A549 (cell line): ENCODE results near the gene N4BP3. TPM values are rescaled to one million over a fixed set of nuclear protein-coding genes. Genes with fewer than 3 reads are reported as not detected.

Experiments used
- ATAC-seq, 2 experiments: fragments of 200-7000 bp in 1 of 2; fragments of >200 bp in 1 of 2; cut with Nextera tagmentation in 1 of 2; cut with Tn5 transposase in 1 of 2; 3 replicates each; pipeline versions ENCODE4 v1.8.0 to v1.9.1; 2018 to 2020; ENCODE audit warnings: mild to moderate bottlenecking in 1 of 2, moderate library complexity in 1 of 2
- CTCF ChIA-PET: fragments of 300-600 bp; sonication (Branson Sonifier 250); formaldehyde crosslinking; extraction: SDS; loops from one replicate; lab custom pipeline; 2021; ENCODE audit warnings: antibody characterized with exemption, inconsistent platforms; lab: Yijun Ruan, JAX
- POLR2A ChIA-PET: fragments of 350-600 bp; formaldehyde crosslinking; extraction: SDS; loops from one replicate; lab custom pipeline; 2021; ENCODE audit warnings: antibody characterized with exemption, inconsistent platforms; lab: Yijun Ruan, JAX
- DNase-seq, 2 experiments: peaks; one replicate each; pipeline versions ENCODE4 v3.0.0 to v3.0.0-alpha.2; 2011 to 2016; ENCODE audit warnings: low read depth in 1 of 2, low spot score in 1 of 2
- FAIRE-seq: peaks from 2 replicates; lab custom pipeline; 2011; peaks lifted over from hg19 to GRCh38; lab: Jason Lieb, UNC
- H3K27ac ChIP-seq, 2 experiments: fragments of >200 bp; sonication (Bioruptor Twin); formaldehyde crosslinking; 3 replicates each; pipeline ENCODE4 v1.5.1; 2016 to 2017
- H3K4me1 ChIP-seq: fragments of >200 bp; sonication (Bioruptor Twin); formaldehyde crosslinking; 3 replicates; pipeline ENCODE4 v1.6.1; 2016
- H3K4me2 ChIP-seq: fragments of >200 bp; sonication (Bioruptor Twin); formaldehyde crosslinking; 3 replicates; pipeline ENCODE4 v1.6.1; 2016
- H3K4me3 ChIP-seq: fragments of >200 bp; sonication (Bioruptor Twin); formaldehyde crosslinking; 3 replicates; pipeline ENCODE4 v1.5.1; 2016
- H3K9me3 ChIP-seq: fragments of >200 bp; sonication (Bioruptor Twin); formaldehyde crosslinking; 3 replicates; pipeline ENCODE4 v1.6.1; 2016
- CBX8 ChIP-seq: fragments of 200-600 bp; sonication (generic); IDR thresholded peaks from 2 replicates; pipeline ENCODE4 v1.6.1; 2016
- CHD4 ChIP-seq: fragments of 200-600 bp; sonication (generic); IDR thresholded peaks from 2 replicates; pipeline ENCODE4 v1.6.1; 2016; ENCODE audit warnings: antibody characterized with exemption, mild to moderate bottlenecking, borderline replicate concordance
- EP300 ChIP-seq, 2 experiments: fragments of >200 bp; sonication (Bioruptor Twin); formaldehyde crosslinking; IDR thresholded peaks; 2 replicates in 1 of 2; 3 replicates in 1 of 2; pipeline ENCODE4 v1.6.1; 2016 to 2017
- FOSL2 ChIP-seq, 2 experiments: fragments of 450-650 bp in 1 of 2; fragments of >200 bp in 1 of 2; sonication (Bioruptor Twin) in 1 of 2; formaldehyde crosslinking; IDR thresholded peaks; 2 replicates each; pipeline versions ENCODE4 v1.5.0 to v1.6.1; 2016 to 2020; ENCODE audit warnings: mild to moderate bottlenecking in 1 of 2, moderate library complexity in 1 of 2
- HDAC2 ChIP-seq: fragments of 200-600 bp; sonication (generic); IDR thresholded peaks from 2 replicates; pipeline ENCODE4 v1.6.1; 2016
- HEYL ChIP-seq: fragments of 250-450 bp; sonication (Bioruptor Pico); IDR thresholded peaks from 2 replicates; pipeline ENCODE4 v1.8.0; 2021; ENCODE audit warnings: mild to moderate bottlenecking, moderate library complexity
- KDM5A ChIP-seq: fragments of 200-600 bp; sonication (generic); IDR thresholded peaks from 2 replicates; pipeline ENCODE4 v1.6.1; 2016; ENCODE audit warnings: antibody characterized with exemption, mild to moderate bottlenecking
- MAZ ChIP-seq: fragments of 150-350 bp; IDR thresholded peaks from 2 replicates; pipeline ENCODE4 v1.6.1; 2014; ENCODE audit warnings: antibody characterized with exemption, low read depth, low read length, borderline replicate concordance
- MYC ChIP-seq: IDR thresholded peaks from 2 replicates; pipeline ENCODE4 v1.6.1; 2012; ENCODE audit warnings: mild to moderate bottlenecking, inconsistent platforms, low read length, improper control_type of control experiment, borderline replicate concordance
- NFE2L2 ChIP-seq: fragments of 150-350 bp; conservative IDR thresholded peaks from 2 replicates; pipeline ENCODE4 v1.6.1; 2014; ENCODE audit warnings: low read length
- POLR2A ChIP-seq: IDR thresholded peaks from 2 replicates; pipeline ENCODE4 v1.6.1; 2012; ENCODE audit warnings: mild to moderate bottlenecking, low read length
- RARB ChIP-seq: fragments of 250-450 bp; sonication (Bioruptor Pico); IDR thresholded peaks from 2 replicates; pipeline ENCODE4 v1.8.0; 2021; ENCODE audit warnings: mild to moderate bottlenecking, moderate library complexity
- RCOR1 ChIP-seq: fragments of 150-350 bp; IDR thresholded peaks from 2 replicates; pipeline ENCODE4 v1.6.1; 2014; ENCODE audit warnings: antibody characterized with exemption, low read length, low read depth
- TP53 ChIP-seq: fragments of 250-450 bp; sonication (Bioruptor Pico); IDR thresholded peaks from 2 replicates; pipeline ENCODE4 v1.5.0; 2021; ENCODE audit warnings: mild to moderate bottlenecking, moderate library complexity
- ZC3H11A ChIP-seq: fragments of 450-650 bp; IDR thresholded peaks from 2 replicates; pipeline ENCODE4 v1.6.1; 2014; ENCODE audit warnings: antibody characterized with exemption, mild to moderate bottlenecking
- ZFP36 ChIP-seq: fragments of 450-650 bp; IDR thresholded peaks from 2 replicates; pipeline ENCODE4 v1.6.1; 2014; ENCODE audit warnings: borderline replicate concordance; ENCODE audit not compliant: partially characterized antibody
- WGBS: methylation state at CpG from one replicate; pipeline ENCODE4 v1.1.6; 2017; ENCODE audit errors: missing lambda C conversion rate; 5-methylcytosine and 5-hydroxymethylcytosine counted together
- polyA plus RNA-seq, 4 experiments: library from polyadenylated mRNA; depleted of rRNA in 3 of 4; stranded (reverse); fragments of >200 nt; fragmentation: RNase III in 1 of 4; extraction: RNeasy Plus Mini Kit Qiagen cat#74134 plus additional on column Dnase treatment in 1 of 4; gene quantifications; 2 replicates in 3 of 4; 3 replicates in 1 of 4; pipeline ENCODE4 v1.2.3, GENCODE V29; 2011 to 2017
- TF ChIP-seq, protein P1 (sequence below): IDR thresholded peaks from 2 replicates; pipeline ENCODE4 v1.6.1; 2012; ENCODE audit warnings: low read depth, borderline replicate concordance
- TF ChIP-seq, protein P2 (sequence below): fragments of 150-350 bp; IDR thresholded peaks from 2 replicates; pipeline ENCODE4 v1.6.1; 2014; ENCODE audit warnings: low read depth, mild to moderate bottlenecking, low read length
- TF ChIP-seq, protein P3 (sequence below): fragments of >200 bp; sonication (Bioruptor Twin); formaldehyde crosslinking; IDR thresholded peaks from 3 replicates; pipeline ENCODE4 v1.5.1; 2016
- TF ChIP-seq, protein P4 (sequence below): fragments of 200-600 bp; sonication (generic); IDR thresholded peaks from 2 replicates; pipeline ENCODE4 v1.6.1; 2016; ENCODE audit warnings: antibody characterized with exemption, mild to moderate bottlenecking, moderate library complexity
- TF ChIP-seq, protein P5 (sequence below): fragments of 250-450 bp; sonication (Bioruptor Pico); IDR thresholded peaks from 2 replicates; pipeline ENCODE4 v1.5.0; 2021; ENCODE audit warnings: mild to moderate bottlenecking, moderate library complexity, borderline replicate concordance
- TF ChIP-seq, protein P6 (sequence below): IDR thresholded peaks from 2 replicates; pipeline ENCODE4 v1.6.1; 2012
- TF ChIP-seq, protein P7 (sequence below): IDR thresholded peaks from 2 replicates; pipeline ENCODE4 v1.6.1; 2012

Gene N4BP3
- polyA plus RNA-seq, 2 of the 4 experiments (the other 2 are of a cell fraction) = 0.12 to 0.15 TPM

DNA sequence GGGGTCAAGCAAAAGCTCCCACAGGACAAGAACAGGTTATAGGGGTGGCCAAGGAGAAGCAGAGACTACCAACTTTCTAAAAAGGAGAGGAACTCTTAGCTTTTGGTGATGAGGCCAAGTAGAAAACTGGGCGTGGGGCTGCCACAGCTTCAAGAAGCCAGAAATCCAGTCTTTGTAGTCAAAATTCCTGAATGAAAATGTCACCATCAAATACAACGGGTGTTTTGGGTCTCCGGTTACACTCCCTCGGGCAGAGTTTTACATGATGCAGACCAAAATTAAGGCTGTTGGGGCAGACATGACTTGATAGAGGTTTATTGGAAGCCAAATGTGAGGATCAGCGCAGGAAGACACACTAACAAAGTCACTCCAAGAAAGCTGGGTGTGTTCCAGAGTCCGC, 29.4 kb upstream of the N4BP3 start:
- FAIRE-seq = no peak
- Histone ChIP-seq H3K4me2 (no peak overlapping the region), H3K4me1 (no peaks in the 10 kb centered on the region), H3K9me3 (no peaks in the 10 kb centered on the region), H3K27ac (no peak overlapping the region), H3K4me3 (no peak overlapping the region)
- DNase-seq = no peak
- TF ChIP-seq TP53 (CRISPR knock-in tag) = no peak
- TF ChIP-seq FOSL2 (IDR thresholded peaks at IDR 0.05) = no peak
- TF ChIP-seq FOSL2 (CRISPR knock-in tag; IDR thresholded peaks at IDR 0.05) = no peak
- TF ChIP-seq EP300 (IDR thresholded peaks at IDR 0.05) = no peak
- TF ChIP-seq CBX8 = no peak
- TF ChIP-seq, protein P1, sequence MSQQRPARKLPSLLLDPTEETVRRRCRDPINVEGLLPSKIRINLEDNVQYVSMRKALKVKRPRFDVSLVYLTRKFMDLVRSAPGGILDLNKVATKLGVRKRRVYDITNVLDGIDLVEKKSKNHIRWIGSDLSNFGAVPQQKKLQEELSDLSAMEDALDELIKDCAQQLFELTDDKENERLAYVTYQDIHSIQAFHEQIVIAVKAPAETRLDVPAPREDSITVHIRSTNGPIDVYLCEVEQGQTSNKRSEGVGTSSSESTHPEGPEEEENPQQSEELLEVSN = no peak
- TF ChIP-seq RCOR1 = no peak
- no peak for TF ChIP-seq MAZ
- TF ChIP-seq, protein P2, sequence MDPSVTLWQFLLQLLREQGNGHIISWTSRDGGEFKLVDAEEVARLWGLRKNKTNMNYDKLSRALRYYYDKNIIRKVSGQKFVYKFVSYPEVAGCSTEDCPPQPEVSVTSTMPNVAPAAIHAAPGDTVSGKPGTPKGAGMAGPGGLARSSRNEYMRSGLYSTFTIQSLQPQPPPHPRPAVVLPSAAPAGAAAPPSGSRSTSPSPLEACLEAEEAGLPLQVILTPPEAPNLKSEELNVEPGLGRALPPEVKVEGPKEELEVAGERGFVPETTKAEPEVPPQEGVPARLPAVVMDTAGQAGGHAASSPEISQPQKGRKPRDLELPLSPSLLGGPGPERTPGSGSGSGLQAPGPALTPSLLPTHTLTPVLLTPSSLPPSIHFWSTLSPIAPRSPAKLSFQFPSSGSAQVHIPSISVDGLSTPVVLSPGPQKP = no peak
- no peak for TF ChIP-seq RARB (CRISPR knock-in tag)
- TF ChIP-seq, protein P3, sequence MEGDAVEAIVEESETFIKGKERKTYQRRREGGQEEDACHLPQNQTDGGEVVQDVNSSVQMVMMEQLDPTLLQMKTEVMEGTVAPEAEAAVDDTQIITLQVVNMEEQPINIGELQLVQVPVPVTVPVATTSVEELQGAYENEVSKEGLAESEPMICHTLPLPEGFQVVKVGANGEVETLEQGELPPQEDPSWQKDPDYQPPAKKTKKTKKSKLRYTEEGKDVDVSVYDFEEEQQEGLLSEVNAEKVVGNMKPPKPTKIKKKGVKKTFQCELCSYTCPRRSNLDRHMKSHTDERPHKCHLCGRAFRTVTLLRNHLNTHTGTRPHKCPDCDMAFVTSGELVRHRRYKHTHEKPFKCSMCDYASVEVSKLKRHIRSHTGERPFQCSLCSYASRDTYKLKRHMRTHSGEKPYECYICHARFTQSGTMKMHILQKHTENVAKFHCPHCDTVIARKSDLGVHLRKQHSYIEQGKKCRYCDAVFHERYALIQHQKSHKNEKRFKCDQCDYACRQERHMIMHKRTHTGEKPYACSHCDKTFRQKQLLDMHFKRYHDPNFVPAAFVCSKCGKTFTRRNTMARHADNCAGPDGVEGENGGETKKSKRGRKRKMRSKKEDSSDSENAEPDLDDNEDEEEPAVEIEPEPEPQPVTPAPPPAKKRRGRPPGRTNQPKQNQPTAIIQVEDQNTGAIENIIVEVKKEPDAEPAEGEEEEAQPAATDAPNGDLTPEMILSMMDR = no peak
- TF ChIP-seq, protein P4, sequence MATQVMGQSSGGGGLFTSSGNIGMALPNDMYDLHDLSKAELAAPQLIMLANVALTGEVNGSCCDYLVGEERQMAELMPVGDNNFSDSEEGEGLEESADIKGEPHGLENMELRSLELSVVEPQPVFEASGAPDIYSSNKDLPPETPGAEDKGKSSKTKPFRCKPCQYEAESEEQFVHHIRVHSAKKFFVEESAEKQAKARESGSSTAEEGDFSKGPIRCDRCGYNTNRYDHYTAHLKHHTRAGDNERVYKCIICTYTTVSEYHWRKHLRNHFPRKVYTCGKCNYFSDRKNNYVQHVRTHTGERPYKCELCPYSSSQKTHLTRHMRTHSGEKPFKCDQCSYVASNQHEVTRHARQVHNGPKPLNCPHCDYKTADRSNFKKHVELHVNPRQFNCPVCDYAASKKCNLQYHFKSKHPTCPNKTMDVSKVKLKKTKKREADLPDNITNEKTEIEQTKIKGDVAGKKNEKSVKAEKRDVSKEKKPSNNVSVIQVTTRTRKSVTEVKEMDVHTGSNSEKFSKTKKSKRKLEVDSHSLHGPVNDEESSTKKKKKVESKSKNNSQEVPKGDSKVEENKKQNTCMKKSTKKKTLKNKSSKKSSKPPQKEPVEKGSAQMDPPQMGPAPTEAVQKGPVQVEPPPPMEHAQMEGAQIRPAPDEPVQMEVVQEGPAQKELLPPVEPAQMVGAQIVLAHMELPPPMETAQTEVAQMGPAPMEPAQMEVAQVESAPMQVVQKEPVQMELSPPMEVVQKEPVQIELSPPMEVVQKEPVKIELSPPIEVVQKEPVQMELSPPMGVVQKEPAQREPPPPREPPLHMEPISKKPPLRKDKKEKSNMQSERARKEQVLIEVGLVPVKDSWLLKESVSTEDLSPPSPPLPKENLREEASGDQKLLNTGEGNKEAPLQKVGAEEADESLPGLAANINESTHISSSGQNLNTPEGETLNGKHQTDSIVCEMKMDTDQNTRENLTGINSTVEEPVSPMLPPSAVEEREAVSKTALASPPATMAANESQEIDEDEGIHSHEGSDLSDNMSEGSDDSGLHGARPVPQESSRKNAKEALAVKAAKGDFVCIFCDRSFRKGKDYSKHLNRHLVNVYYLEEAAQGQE = no peak
- TF ChIP-seq ZFP36 = no peak
- no peak for TF ChIP-seq KDM5A
- ChIA-PET POLR2A (no interaction called here), CTCF (interaction anchor here (1.1 to 1.9 kb wide), 3 partner anchors 8 to 102 kb away, joined by 3 to 10 read pairs (median 3); no protein-coding TSS in a partner anchor)
- ATAC-seq = no peak
- 70% methylated on average over 6 of the region's 6 CpGs for WGBS

DNA sequence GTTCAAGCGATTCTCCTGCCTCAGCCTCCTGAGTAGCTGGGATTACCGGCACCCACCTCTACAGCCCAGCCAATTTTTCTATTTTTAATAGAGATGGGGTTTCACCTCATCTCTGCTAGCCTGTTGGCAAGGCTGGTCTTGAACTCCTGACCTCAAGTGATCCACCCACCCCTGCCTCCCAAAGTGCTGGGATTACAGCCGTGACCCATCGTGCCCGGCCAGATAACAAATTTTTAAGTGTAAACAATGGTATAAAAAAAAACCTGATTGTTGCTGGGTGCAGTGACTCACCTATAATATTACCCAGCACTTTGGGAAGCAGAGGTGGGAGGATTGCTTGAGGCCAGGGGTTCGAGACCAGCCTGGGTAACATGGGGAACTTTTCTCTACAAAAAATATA, 28.0 kb upstream of the N4BP3 start:
- Histone ChIP-seq H3K4me1 (no peaks in the 10 kb centered on the region), H3K27ac (no peak overlapping the region), H3K4me3 (no peak overlapping the region), H3K4me2 (no peak overlapping the region), H3K9me3 (no peaks in the 10 kb centered on the region)
- CTCF ChIA-PET = interaction anchor here (1.9 kb wide), 1 partner anchor 9 kb away, joined by 10 read pairs; no protein-coding TSS in a partner anchor
- DNase-seq = no peak
- FAIRE-seq = no peak
- POLR2A ChIA-PET = no interaction called here
- 50% methylated on average over 6 of the region's 6 CpGs for WGBS
- ATAC-seq = no peak
- TF ChIP-seq HDAC2 (no peak), EP300 (IDR thresholded peaks at IDR 0.05) (no peak), NFE2L2 (no peak), CHD4 (no peak), ZC3H11A (no peak), MYC (no peak), HEYL (CRISPR knock-in tag) (no peak), POLR2A (no peak)
- TF ChIP-seq, protein P5, sequence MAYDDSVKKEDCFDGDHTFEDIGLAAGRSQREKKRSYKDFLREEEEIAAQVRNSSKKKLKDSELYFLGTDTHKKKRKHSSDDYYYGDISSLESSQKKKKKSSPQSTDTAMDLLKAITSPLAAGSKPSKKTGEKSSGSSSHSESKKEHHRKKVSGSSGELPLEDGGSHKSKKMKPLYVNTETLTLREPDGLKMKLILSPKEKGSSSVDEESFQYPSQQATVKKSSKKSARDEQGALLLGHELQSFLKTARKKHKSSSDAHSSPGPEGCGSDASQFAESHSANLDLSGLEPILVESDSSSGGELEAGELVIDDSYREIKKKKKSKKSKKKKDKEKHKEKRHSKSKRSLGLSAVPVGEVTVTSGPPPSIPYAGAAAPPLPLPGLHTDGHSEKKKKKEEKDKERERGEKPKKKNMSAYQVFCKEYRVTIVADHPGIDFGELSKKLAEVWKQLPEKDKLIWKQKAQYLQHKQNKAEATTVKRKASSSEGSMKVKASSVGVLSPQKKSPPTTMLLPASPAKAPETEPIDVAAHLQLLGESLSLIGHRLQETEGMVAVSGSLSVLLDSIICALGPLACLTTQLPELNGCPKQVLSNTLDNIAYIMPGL (CRISPR knock-in tag) = no peak
- TF ChIP-seq, protein P2 = no peak
- TF ChIP-seq, protein P6, sequence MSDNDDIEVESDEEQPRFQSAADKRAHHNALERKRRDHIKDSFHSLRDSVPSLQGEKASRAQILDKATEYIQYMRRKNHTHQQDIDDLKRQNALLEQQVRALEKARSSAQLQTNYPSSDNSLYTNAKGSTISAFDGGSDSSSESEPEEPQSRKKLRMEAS = no peak
- TF ChIP-seq, protein P7, sequence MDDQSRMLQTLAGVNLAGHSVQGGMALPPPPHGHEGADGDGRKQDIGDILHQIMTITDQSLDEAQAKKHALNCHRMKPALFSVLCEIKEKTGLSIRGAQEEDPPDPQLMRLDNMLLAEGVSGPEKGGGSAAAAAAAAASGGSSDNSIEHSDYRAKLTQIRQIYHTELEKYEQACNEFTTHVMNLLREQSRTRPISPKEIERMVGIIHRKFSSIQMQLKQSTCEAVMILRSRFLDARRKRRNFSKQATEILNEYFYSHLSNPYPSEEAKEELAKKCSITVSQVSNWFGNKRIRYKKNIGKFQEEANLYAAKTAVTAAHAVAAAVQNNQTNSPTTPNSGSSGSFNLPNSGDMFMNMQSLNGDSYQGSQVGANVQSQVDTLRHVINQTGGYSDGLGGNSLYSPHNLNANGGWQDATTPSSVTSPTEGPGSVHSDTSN = no peak
- TF ChIP-seq, protein P3 = no peak
